ENCODE results near the gene RBBP8NL. TPM values are rescaled to one million over a fixed set of nuclear protein-coding genes. Genes with fewer than 3 reads are reported as not detected.

The RBBP8NL gene
- total RNA-seq, 1 experiment from 2014 or later: not detected

DNA sequence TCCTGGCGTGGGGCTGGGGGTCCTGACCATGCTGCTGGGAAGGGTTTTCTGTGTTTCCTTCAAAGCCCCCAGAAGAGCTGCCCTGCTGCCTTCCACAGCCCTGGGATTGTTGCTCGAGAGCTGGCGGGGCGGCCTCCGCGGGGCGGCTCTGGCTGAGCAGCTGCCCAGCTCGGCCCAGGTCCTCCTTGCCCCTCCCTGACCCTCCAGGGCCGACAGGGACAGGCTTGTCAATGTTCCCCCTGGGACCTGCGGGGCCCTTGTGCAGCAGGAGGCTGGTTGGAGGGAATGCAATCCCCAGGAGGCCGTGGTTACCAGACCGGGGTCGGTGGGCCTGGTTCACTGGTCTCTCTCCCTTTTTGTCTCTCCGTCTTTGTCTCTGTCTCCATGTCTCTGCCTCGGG lies 28.6 kb upstream of the RBBP8NL start:
- Histone ChIP-seq H3K27ac (no peak overlapping the region), H3K36me3 (no peaks in the 10 kb centered on the region), H3K9me3 (replicated peaks) (no peaks in the 10 kb centered on the region), H3K27me3 (replicated peaks) (peaks cover 84% of the 10 kb centered on the region), H3K4me1 (replicated peaks) (no peaks in the 10 kb centered on the region), H3K4me3 (no peak overlapping the region)
- DNase-seq (ENCODE audit: low read depth in 1 of 2, low spot score in 2 of 2): no peak

DNA sequence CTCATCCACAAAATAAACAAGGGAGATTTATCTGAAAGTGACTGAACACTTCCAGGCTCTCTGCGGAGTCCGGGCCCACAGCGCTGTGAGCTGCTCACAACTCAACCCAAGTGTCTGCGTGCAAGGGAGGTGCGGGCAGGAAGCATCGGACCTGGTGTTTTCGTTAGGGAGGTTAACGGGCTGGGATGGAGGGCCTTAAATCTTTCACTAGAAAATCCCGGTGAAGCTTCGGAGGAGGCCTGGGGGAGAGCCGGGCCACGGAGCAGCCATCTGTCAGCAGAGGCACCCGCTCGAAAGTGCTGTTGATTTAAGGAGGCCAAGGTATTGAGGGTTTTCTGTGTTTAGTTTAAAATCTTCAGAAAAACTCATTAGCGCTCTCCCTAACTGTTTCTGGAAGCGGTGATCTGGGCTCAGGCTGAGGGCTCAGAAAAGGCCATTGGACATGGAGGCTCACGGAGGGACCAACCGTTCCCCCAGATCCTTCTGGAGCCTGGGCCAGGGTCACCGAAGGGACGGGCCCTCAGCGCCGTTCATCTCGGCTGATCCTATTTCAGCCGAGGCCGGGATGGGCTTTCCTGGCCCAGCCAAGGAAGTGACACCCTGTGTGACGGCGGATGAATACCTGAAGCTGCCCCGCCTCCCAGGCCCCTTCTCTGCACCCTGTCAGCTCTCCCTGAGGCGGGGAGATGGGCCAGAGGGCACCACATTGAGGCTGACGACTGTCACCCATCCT lies 27.7 kb upstream of the RBBP8NL start:
- H3K4me3 ChIP-seq: no peak overlapping the region
- H3K27ac ChIP-seq: no peak overlapping the region
- no peaks in the 10 kb centered on the region for H3K4me1 ChIP-seq (replicated peaks)
- H3K9me3 ChIP-seq (replicated peaks): no peaks in the 10 kb centered on the region
- no peaks in the 10 kb centered on the region for H3K36me3 ChIP-seq
- no peak for DNase-seq (ENCODE audit: low read depth in 1 of 2, low spot score in 2 of 2)
- peaks cover 80% of the 10 kb centered on the region for H3K27me3 ChIP-seq (replicated peaks)

DNA sequence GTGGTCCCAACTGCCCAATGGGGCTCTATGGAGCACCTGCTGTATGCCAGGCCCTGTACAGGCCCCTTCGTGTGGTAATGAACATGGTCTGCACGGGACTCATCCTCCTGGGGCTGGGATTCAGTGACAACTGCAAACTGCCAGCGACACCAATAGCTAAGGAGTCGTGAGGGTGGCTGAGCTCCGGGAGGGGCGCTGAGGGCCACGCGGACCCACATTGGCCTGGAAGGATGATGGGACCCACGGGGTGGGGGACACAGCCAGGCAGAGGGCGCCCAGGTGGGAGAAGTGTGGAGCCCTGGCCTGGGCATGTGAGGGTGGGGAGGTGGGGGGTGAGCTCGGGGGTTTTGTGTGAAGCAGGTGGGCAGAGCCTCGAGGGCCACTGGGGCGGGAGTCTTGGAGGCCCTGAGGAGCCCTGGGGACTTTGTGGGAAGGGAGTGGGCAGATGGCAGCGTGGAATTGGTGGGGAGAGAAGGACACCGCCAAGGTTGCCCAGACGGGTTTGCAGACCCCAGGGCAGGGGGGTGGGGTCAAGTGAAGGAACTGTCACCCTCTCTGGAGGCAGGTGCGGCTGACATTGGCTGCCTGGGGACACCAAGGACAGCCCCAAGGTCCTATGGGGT lies 26.0 kb upstream of the RBBP8NL start:
- Histone ChIP-seq H3K4me3 (no peak overlapping the region), H3K9me3 (replicated peaks) (no peaks in the 10 kb centered on the region), H3K27ac (no peak overlapping the region), H3K36me3 (no peaks in the 10 kb centered on the region), H3K4me1 (replicated peaks) (no peaks in the 10 kb centered on the region), H3K27me3 (replicated peaks) (peaks cover 81% of the 10 kb centered on the region)
- DNase-seq (ENCODE audit: low read depth in 1 of 2, low spot score in 2 of 2): no peak

- DNase-seq (ENCODE audit: low read depth in 1 of 2, low spot score in 2 of 2): no peak
- H3K27ac ChIP-seq: no peak overlapping the region
- H3K27me3 ChIP-seq (replicated peaks): peaks cover 80% of the 10 kb centered on the region
- H3K36me3 ChIP-seq: no peaks in the 10 kb centered on the region
- no peak overlapping the region for H3K4me3 ChIP-seq
- no peaks in the 10 kb centered on the region for H3K9me3 ChIP-seq (replicated peaks)
- no peaks in the 10 kb centered on the region for H3K4me1 ChIP-seq (replicated peaks)
These were observed 25.2 kb upstream of the RBBP8NL start for GRCh38 chr20:62452475-62453095.

DNA sequence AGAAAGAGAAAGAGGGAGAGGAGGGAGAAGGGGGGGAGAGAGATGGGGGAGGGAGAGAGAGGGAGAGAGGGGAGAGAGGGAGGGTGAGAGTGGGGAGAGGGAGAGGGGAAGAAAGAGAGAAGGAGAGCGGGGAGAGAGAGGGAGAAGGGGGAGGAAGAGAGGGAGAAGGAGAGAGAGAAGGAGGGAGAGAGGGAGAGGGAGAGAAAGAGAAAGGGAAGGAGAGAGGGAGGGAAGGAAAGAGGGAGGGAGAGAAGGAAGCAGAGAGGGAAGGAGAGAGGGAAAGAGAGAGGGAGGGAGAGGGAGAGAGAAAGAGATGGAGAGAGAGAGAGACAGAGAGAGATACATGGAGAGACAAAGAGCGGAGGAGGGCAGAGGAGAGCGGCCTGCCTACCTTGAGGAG lies 24.6 kb upstream of the RBBP8NL start:
- no peak for DNase-seq (ENCODE audit: low read depth in 1 of 2, low spot score in 2 of 2)
- Histone ChIP-seq H3K9me3 (replicated peaks) (no peaks in the 10 kb centered on the region), H3K27ac (no peak overlapping the region), H3K36me3 (no peaks in the 10 kb centered on the region), H3K4me1 (replicated peaks) (no peaks in the 10 kb centered on the region), H3K4me3 (no peak overlapping the region), H3K27me3 (replicated peaks) (peaks cover 80% of the 10 kb centered on the region)

GRCh38 chr20:62451156-62451767 lies 23.9 kb upstream of the RBBP8NL start:
- no peaks in the 10 kb centered on the region for H3K36me3 ChIP-seq
- H3K9me3 ChIP-seq (replicated peaks): no peaks in the 10 kb centered on the region
- H3K4me3 ChIP-seq: no peak overlapping the region
- H3K27me3 ChIP-seq (replicated peaks): peaks cover 80% of the 10 kb centered on the region
- no peak for DNase-seq (ENCODE audit: low read depth in 1 of 2, low spot score in 2 of 2)
- no peak overlapping the region for H3K27ac ChIP-seq
- no peaks in the 10 kb centered on the region for H3K4me1 ChIP-seq (replicated peaks)

- no peak overlapping the region for H3K4me3 ChIP-seq
- no peaks in the 10 kb centered on the region for H3K9me3 ChIP-seq (replicated peaks)
- no peaks in the 10 kb centered on the region for H3K4me1 ChIP-seq (replicated peaks)
- H3K36me3 ChIP-seq: no peaks in the 10 kb centered on the region
- H3K27ac ChIP-seq: no peak overlapping the region
- no peak for DNase-seq (ENCODE audit: low read depth in 1 of 2, low spot score in 2 of 2)
- peaks cover 70% of the 10 kb centered on the region for H3K27me3 ChIP-seq (replicated peaks)
These were observed 22.8 kb upstream of the RBBP8NL start for GRCh38 chr20:62449951-62450691.

DNA sequence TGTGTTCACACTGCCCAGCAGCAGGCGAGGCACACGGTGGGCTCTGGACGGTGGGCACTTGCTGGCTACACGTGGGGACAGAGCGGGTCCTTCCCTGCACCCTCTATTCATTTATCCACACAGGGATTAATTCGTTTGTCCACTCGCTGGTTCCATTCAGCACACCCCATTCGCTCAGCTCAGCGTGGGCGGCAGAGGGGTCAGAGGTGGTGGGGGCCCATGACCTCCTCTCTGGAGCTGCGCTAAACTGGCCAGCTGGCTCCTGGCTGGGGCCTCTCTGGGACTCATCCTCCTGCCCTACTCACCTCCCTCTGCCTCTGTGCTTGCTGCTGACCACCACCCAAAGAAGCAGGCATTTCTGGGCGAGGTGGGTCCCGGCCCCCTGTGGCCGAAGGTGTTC lies 21.4 kb upstream of the RBBP8NL start:
- DNase-seq (ENCODE audit: low read depth in 1 of 2, low spot score in 2 of 2): no peak
- Histone ChIP-seq H3K4me3 (no peak overlapping the region), H3K9me3 (replicated peaks) (no peaks in the 10 kb centered on the region), H3K4me1 (replicated peaks) (no peaks in the 10 kb centered on the region), H3K36me3 (no peaks in the 10 kb centered on the region), H3K27ac (no peak overlapping the region), H3K27me3 (replicated peaks) (peaks cover 68% of the 10 kb centered on the region)

GRCh38 chr20:62448038-62448437 lies 20.7 kb upstream of the RBBP8NL start:
- H3K27ac ChIP-seq: no peak overlapping the region
- H3K27me3 ChIP-seq (replicated peaks): peaks cover 69% of the 10 kb centered on the region
- no peaks in the 10 kb centered on the region for H3K4me1 ChIP-seq (replicated peaks)
- H3K36me3 ChIP-seq: no peaks in the 10 kb centered on the region
- no peak overlapping the region for H3K4me3 ChIP-seq
- no peak for DNase-seq (ENCODE audit: low read depth in 1 of 2, low spot score in 2 of 2)
- H3K9me3 ChIP-seq (replicated peaks): no peaks in the 10 kb centered on the region

DNA sequence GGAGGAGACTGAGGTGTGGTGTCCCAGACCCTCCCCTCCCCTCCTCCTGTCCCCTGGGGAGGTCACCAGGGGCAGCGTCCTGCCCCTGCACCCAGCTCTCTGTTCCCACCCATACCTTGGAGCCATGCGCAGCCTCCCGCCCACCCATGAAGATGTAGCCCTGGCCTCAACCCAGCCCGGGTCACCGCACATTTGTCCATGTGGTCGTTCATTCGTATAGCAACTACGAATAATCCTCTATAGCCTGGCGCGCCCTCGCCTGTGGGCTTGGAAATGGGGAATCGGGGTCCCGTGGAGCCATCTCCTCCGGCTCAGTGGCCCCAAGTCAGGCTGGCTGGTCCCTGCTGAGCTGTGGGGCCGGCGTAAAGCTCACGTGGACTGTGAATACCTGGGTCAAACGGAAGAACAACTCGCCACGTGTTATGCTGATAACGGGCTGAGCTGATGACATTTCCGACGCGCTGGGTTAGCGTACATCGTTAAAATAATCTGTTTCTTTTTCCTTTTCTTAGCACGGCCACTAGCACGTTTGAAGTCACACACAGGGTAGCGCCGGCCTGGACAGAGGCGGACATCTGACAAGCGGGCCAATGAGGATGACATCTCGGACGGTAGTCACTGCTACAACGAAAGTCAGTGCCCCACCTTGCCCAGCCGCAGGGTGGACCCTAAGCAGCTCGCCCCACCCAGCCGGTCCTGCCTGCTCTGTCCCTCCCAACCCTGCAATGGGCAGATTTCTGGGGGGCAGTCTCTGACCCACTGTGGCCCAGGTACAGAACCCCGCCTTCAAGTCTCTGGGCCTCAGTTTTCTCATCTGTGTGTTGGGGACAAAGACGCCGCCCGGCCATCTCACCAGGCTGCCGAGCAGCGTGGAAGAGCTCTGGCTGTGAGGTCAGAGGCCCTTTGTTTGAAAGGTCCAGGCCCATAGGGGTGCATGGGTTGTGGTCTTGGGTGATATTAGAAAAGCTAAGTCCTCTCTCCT lies 19.8 kb upstream of the RBBP8NL start:
- Histone ChIP-seq H3K27ac (no peak overlapping the region), H3K4me3 (no peak overlapping the region), H3K36me3 (no peaks in the 10 kb centered on the region), H3K9me3 (replicated peaks) (no peaks in the 10 kb centered on the region), H3K4me1 (replicated peaks) (no peaks in the 10 kb centered on the region), H3K27me3 (replicated peaks) (peaks cover 71% of the 10 kb centered on the region)
- no peak for DNase-seq (ENCODE audit: low read depth in 1 of 2, low spot score in 2 of 2)

GRCh38 chr20:62446481-62446880 lies 19.1 kb upstream of the RBBP8NL start:
- H3K27me3 ChIP-seq (replicated peaks): peaks cover 77% of the 10 kb centered on the region
- H3K27ac ChIP-seq: no peak overlapping the region
- no peaks in the 10 kb centered on the region for H3K9me3 ChIP-seq (replicated peaks)
- no peak for DNase-seq (ENCODE audit: low read depth in 1 of 2, low spot score in 2 of 2)
- no peak overlapping the region for H3K4me3 ChIP-seq
- no peaks in the 10 kb centered on the region for H3K4me1 ChIP-seq (replicated peaks)
- H3K36me3 ChIP-seq: no peaks in the 10 kb centered on the region

GRCh38 chr20:62445553-62446340 lies 18.4 kb upstream of the RBBP8NL start:
- no peaks in the 10 kb centered on the region for H3K36me3 ChIP-seq
- no peaks in the 10 kb centered on the region for H3K9me3 ChIP-seq (replicated peaks)
- no peak for DNase-seq (ENCODE audit: low read depth in 1 of 2, low spot score in 2 of 2)
- no peak overlapping the region for H3K27ac ChIP-seq
- H3K4me3 ChIP-seq: no peak overlapping the region
- H3K4me1 ChIP-seq (replicated peaks): no peaks in the 10 kb centered on the region
- H3K27me3 ChIP-seq (replicated peaks): peaks cover 83% of the 10 kb centered on the region
